ENCODE results near the gene CCR2.

Gene CCR2

DNA sequence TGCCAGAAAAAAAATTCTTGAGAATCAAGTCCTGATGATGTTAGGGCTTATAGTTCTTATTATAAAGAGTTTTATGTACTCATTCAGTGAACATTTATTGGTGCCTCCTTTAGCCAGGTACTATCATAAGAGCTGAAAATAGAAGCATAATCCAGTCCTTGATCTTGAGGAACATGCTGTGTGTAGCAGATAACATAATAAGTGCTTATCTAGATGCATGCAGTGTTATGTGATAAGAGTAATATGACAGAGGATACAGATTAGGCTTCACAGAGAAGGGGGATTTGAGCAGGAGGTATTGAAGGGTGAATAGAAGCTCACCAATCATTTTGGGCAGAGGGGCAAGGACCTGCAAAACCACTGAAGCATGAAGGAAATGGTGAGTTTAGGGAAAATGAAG lies 1.1 kb downstream of the CCR2 start:
- no peak for DNase-seq (ENCODE audit: low spot score)

GRCh38 chr3:46356276-46356675 lies 2.4 kb downstream of the CCR2 start:
- DNase-seq (ENCODE audit: low spot score): no peak

DNA sequence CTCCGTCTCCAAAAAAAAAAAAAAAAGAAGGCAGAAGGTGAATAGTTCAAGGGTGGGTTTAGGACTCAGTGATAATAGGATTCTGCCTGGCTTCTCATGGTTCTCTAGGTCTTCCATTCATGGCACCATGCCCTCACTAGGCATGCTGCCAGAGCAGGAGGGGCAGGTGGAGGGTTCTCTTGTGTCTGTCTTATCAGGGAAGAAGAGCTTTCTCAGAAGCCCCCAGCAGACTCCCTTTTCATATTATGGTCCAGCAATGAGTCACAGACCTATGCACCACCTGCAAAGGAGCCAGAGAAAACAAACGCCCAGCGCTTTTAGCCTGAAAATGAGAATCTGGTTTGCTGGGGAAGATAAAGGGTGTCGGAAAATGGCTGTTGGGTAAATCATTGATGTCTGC lies 3.0 kb downstream of the CCR2 start:
- DNase-seq (ENCODE audit: low spot score): no peak

DNA sequence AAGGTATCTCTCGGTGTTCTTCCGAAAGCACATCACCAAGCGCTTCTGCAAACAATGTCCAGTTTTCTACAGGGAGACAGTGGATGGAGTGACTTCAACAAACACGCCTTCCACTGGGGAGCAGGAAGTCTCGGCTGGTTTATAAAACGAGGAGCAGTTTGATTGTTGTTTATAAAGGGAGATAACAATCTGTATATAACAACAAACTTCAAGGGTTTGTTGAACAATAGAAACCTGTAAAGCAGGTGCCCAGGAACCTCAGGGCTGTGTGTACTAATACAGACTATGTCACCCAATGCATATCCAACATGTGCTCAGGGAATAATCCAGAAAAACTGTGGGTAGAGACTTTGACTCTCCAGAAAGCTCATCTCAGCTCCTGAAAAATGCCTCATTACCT lies 4.6 kb downstream of the CCR2 start:
- no peak for DNase-seq (ENCODE audit: low spot score)

GRCh38 chr3:46359733-46360493 lies 6.0 kb downstream of the CCR2 start:
- DNase-seq (ENCODE audit: low spot score): no peak

GRCh38 chr3:46360907-46361306 lies 7.0 kb downstream of the CCR2 start:
- DNase-seq (ENCODE audit: low spot score): no peak

DNA sequence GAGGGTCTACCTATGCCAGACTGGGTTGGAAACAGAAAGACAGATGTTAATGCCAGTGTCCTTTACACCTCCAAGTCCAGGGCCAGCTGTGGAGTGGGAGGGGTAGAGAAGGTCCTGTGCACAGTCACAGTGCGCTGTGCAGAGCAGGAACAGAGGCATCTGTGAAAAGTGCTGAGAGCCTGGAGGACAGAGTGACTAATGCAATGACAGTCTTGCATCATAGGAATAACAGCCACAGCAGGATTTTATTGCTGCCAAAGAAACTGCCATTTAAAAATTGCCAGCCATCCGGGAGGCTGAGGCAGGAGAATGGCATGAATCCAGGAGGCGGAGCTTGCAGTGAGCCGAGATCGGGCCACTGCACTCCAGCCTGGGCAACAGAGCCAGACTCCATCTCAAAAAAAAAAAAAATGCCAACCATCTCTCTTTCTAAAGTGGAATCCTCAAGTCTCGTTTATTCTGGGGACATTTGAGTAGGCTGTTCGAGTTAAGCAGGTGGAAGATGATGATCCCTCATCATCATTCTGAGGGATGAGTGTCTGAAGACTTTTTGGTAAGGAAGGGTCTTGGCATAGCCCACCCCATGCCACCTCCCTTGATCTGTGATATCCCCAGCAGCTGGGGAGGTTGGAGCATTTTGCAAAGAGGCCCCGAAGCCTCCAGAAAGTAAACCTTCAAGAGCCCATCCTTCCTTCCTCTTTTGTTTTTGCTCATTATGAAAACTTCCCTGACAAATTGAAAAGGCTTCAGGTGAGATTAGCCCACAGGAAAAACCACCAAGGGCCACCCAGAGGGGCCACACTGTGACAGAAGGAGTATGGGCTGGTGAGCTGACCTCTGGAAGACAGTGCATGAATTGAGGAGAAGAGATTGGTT lies 7.7 kb downstream of the CCR2 start:
- no peak for DNase-seq (ENCODE audit: low spot score)

DNA sequence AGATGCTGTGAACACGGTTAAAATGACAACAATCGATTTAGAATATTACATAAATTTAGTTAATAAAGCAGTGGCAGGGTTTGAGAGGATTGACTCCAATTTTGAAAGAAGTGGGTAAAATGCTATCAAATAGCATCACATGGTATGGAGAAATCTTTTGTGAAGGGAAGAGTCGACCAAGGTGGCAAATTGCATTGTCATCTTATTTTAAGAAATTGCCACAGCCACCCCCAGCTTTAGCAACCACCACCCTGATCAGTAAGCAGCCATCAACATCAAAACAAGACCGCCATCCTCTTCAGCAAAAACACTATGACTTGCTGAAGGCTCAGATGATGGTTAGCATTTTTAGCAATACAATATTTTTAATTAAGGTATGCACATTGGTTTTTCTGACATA lies 11.1 kb downstream of the CCR2 start:
- DNase-seq (ENCODE audit: low spot score): no peak

GRCh38 chr3:46365737-46366524 lies 12.0 kb downstream of the CCR2 start:
- no peak for DNase-seq (ENCODE audit: low spot score)

DNA sequence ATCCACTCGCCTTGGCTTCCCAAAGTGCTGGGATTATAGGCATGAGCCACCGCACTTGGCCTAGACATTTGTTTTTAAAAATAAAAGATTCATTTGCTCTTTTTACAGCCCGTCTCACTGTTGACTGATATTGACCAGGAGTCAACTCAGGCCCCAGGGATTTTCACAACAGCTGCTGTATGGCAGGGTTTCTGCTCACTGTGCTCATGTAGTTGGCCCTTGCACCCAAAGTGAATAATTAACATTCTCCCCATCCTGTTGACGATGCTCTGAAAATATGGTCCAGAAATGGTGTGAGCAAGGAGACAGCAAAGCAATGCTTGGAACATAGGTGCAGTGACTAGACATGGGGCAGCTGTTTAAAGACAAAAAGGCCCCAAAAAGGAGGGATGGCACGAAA lies 13.9 kb downstream of the CCR2 start:
- no peak for DNase-seq (ENCODE audit: low spot score)

DNA sequence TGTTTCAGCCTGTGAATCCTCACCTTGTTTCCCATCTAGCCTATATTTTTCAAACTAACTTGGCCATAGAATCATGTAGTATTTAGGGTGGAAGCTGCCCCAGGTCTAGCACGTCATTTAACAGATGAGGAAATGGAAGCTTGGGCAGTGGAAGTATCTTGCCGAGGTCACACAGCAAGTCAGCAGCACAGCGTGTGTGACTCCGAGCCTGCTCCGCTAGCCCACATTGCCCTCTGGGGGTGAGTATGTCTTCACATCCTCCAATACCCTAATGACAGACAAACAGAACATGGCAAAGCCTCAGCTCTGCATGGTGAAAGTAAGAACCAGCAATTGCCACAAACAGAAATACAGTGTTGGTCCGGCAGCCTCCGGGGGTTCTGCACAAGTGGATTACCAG lies 14.7 kb downstream of the CCR2 start:
- DNase-seq (ENCODE audit: low spot score): no peak

GRCh38 chr3:46369151-46369550 lies 15.2 kb downstream of the CCR2 start:
- no peak for DNase-seq (ENCODE audit: low spot score)

DNA sequence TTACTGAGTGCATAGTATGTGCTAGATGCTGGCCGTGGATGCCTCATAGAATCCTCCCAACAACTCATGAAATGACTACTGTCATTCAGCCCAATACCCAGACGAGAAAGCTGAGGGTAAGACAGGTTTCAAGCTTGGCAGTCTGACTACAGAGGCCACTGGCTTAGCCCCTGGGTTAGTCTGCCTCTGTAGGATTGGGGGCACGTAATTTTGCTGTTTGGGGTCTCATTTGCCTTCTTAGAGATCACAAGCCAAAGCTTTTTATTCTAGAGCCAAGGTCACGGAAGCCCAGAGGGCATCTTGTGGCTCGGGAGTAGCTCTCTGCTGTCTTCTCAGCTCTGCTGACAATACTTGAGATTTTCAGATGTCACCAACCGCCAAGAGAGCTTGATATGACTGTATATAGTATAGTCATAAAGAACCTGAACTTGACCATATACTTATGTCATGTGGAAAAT lies 15.8 kb downstream of the CCR2 start:
- DNase-seq (ENCODE audit: low spot score): no peak

DNA sequence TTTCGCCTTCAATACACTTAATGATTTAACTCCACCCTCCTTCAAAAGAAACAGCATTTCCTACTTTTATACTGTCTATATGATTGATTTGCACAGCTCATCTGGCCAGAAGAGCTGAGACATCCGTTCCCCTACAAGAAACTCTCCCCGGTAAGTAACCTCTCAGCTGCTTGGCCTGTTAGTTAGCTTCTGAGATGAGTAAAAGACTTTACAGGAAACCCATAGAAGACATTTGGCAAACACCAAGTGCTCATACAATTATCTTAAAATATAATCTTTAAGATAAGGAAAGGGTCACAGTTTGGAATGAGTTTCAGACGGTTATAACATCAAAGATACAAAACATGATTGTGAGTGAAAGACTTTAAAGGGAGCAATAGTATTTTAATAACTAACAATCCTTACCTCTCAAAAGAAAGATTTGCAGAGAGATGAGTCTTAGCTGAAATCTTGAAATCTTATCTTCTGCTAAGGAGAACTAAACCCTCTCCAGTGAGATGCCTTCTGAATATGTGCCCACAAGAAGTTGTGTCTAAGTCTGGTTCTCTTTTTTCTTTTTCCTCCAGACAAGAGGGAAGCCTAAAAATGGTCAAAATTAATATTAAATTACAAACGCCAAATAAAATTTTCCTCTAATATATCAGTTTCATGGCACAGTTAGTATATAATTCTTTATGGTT lies 17.1 kb downstream of the CCR2 start, which contains the start of gene CCR5:
Gene CCR5 (plus strand): TSS at position 108 of the 680 bp plus-strand sequence. CDS start 1,957 bp downstream, outside the sequence.
- DNase-seq (ENCODE audit: low spot score): no peak

DNA sequence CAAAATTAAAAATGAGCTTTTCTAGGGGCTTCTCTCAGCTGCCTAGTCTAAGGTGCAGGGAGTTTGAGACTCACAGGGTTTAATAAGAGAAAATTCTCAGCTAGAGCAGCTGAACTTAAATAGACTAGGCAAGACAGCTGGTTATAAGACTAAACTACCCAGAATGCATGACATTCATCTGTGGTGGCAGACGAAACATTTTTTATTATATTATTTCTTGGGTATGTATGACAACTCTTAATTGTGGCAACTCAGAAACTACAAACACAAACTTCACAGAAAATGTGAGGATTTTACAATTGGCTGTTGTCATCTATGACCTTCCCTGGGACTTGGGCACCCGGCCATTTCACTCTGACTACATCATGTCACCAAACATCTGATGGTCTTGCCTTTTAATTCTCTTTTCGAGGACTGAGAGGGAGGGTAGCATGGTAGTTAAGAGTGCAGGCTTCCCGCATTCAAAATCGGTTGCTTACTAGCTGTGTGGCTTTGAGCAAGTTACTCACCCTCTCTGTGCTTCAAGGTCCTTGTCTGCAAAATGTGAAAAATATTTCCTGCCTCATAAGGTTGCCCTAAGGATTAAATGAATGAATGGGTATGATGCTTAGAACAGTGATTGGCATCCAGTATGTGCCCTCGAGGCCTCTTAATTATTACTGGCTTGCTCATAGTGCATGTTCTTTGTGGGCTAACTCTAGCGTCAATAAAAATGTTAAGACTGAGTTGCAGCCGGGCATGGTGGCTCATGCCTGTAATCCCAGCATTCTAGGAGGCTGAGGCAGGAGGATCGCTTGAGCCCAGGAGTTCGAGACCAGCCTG lies 17.8 kb downstream of the CCR2 start:
- DNase-seq (ENCODE audit: low spot score): no peak

GRCh38 chr3:46372492-46373359 lies 18.8 kb downstream of the CCR2 start:
- peak; percentile 34 for DNase-seq (ENCODE audit: low spot score)

DNA sequence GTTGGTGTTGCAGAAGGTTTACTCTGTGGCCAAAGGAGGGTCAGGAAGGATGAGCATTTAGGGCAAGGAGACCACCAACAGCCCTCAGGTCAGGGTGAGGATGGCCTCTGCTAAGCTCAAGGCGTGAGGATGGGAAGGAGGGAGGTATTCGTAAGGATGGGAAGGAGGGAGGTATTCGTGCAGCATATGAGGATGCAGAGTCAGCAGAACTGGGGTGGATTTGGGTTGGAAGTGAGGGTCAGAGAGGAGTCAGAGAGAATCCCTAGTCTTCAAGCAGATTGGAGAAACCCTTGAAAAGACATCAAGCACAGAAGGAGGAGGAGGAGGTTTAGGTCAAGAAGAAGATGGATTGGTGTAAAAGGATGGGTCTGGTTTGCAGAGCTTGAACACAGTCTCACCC lies 20.8 kb downstream of the CCR2 start:
- DNase-seq (ENCODE audit: low spot score): no peak

GRCh38 chr3:46375218-46375617 lies 21.3 kb downstream of the CCR2 start:
- DNase-seq (ENCODE audit: low spot score): no peak

- DNase-seq (ENCODE audit: low spot score): no peak
Observed at GRCh38 chr3:46375814-46376213, 21.9 kb downstream of the CCR2 start.

DNA sequence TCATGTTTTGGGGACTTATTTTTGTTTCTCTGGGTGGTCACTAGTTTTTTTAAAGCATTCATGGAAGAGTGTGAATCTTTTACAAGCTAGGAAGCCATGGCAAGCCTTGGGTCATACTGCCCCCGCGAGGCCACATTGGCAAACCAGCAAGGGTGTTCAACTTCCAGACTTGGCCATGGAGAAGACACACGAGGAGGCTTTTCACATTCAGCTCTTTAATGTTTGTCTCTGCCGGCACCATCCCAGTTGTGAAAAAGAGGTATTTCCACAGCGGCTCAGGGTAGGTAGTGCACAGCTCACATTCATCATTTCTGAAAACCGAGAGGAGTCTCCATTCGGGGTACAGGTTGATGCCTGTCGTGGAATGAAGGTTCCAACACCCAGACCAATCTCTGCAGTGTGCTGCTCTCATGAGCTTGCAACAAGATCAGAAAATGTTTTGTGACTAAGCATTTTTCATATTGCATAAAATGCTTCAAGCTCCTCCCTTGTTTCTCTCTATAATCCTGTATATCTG lies 24.6 kb downstream of the CCR2 start:
- DNase-seq (ENCODE audit: low spot score): peak; percentile 79

Data from GM03348 (cell line).